RPMI7951 (cell line): ENCODE results near the gene TKTL2. TPM values are rescaled to one million over a fixed set of nuclear protein-coding genes. Genes with fewer than 3 reads are reported as not detected.

Experiments
- DNase-seq: peaks from one replicate; pipeline ENCODE4 v3.0.0-alpha.2; 2012; ENCODE audit warnings: low read depth
- total RNA-seq: library from RNA; depleted of rRNA; stranded (reverse); fragments of >200 nt; shearing (Covaris generic); gene quantifications from 2 replicates; pipeline ENCODE4 v1.2.3, GENCODE V29; 2014; rRNA removed

The TKTL2 gene, protein sequence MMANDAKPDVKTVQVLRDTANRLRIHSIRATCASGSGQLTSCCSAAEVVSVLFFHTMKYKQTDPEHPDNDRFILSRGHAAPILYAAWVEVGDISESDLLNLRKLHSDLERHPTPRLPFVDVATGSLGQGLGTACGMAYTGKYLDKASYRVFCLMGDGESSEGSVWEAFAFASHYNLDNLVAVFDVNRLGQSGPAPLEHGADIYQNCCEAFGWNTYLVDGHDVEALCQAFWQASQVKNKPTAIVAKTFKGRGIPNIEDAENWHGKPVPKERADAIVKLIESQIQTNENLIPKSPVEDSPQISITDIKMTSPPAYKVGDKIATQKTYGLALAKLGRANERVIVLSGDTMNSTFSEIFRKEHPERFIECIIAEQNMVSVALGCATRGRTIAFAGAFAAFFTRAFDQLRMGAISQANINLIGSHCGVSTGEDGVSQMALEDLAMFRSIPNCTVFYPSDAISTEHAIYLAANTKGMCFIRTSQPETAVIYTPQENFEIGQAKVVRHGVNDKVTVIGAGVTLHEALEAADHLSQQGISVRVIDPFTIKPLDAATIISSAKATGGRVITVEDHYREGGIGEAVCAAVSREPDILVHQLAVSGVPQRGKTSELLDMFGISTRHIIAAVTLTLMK
- total RNA-seq = not detected in 2 replicates

DNA sequence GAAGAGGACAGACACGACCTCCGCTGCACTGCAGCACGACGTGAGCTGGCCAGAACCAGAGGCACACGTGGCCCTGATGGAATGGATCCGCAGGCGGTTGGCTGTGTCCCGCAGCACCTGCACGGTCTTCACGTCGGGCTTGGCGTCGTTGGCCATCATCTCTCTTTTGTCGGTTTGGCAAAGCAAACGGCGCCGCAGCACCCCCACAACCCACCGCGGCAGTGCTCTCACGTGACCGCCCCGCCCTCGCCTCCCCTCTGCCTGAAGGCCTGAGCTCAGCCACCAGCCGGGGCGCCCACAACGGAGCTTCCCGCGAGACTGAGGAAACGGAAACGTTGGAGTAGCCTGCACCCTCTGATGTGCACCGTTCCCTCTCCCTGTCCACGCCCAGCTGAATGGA, at the start of gene TKTL2:
TKTL2 (minus strand) TSS at position 179 of the 400 bp plus-strand sequence; CDS start at position 159, 20 bp downstream.
- no peak for DNase-seq

DNA sequence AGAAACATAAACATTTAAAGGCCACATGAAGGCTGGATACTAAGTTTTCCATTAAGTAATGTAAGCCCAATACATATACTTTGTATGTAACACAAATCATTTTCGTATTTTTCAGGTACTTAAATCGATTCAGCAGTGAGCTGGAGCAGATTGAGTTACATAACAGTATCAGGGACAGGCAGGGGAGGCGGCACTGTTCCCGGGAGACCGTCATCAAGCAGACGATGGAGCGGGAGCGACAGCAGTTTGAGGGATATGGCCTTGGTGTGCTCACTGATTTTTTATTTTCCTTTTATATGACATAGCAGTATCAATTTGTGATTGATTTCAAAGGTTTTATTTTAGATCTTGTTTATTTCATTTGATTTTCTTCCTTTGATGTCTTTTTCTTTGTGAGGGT, 41.6 kb upstream of the TKTL2 start:
- no peak for DNase-seq

DNA sequence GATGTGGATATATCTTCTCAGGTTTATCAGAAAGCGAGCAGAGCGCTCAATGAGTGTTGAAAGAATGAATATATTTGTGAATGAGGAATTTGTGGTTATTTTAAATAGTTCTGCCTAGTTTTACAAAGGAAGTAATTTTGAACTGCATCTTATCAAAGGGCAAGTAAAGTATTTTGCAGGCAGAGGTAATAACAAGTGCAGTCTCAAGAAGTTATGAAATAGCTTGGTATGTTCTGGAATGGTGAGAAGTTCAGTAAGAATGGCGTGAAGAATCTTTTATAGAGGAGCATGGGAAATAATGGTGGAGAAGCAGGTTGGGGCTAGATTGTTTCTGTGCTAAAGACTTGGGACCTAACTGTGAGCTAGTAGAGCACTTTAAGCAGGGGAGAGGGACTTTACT, 31.8 kb upstream of the TKTL2 start:
- no peak for DNase-seq

DNA sequence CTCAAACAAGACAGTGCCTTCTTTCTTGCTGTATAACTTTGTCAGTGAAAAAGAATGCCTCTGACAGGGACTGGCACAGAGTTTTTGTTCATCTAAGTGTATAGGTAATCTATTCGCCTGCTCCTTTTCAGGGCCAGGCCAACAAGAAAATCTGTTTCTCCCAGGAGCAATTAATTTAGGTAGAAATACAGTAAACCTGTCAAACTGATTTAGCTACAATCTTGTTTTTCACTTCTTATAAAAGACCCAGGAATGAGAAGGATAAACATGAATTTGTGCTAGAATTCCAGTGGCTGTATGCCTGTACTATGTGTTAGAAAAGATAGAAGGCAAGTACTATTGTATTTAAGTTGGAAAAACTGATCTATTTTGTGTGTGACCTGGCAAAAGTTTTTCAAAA, 27.0 kb upstream of the TKTL2 start:
- no peak for DNase-seq

DNA sequence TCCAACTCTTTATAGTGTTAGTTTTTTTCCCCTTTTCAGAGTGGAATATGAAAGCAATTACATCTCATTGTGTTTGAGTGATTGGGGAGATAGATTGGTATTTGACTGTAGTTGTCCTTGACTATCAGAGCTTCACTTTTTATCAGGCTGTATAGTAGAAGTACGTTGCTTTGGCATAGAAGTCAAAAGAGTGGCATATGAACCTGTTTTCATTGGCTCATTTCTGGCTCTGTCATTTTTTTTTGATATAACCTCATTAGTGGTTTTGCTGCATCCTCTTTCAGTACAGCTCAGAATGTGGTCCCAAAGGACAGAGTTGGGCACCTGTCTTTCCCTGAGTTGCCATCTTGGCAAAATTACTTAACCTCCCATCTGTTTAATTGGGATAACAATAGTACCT, 22.3 kb upstream of the TKTL2 start:
- DNase-seq = no peak

DNA sequence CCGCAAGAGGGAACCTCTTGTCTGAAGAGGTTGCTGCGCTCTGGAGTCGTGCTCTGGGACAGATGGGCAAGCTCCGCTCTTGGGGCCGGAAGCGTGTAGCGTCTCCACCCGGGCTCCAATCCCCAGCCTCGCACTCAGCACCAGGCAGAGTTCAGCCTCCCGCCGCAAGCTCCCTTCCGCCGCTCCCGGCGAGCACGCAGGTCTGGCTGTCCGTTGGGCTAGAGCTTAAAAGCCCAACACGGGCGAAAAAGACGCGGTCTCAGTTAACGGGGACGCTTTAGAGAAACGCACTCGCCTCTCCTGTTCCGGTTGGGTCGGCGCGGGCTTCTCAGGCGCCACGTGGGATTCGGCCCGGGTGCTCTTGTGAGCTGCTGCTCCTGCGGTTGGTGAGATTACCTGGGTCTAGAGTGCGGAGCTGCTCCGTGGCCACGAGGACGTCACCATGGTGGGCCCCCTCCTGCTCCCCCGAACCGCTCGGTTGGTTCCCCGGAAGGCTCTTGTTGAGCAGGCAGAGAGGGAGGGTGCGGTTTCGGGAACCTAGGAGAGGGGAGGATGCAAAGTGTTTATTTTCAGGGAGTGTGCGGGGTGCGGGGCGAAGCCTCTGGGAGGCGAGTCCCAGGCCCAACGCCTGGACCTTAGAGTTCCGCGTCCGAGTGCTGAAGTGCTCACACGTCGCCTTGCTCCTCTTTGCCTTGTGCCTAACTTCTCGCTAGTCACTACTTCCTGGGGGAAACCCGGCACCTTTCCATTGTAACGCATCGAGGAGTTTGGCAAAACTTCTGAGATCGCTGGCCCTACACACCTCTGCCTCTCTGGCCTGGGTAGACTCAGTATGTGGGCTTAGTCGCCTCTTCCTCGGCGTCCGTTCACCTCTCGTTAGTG, 21.0 kb upstream of the TKTL2 start, which contains the start of gene TMA16:
TMA16 (plus strand) TSS at position 331 of the 882 bp plus-strand sequence; CDS start at position 443, 112 bp downstream.
- peak; percentile 92 for DNase-seq

DNA sequence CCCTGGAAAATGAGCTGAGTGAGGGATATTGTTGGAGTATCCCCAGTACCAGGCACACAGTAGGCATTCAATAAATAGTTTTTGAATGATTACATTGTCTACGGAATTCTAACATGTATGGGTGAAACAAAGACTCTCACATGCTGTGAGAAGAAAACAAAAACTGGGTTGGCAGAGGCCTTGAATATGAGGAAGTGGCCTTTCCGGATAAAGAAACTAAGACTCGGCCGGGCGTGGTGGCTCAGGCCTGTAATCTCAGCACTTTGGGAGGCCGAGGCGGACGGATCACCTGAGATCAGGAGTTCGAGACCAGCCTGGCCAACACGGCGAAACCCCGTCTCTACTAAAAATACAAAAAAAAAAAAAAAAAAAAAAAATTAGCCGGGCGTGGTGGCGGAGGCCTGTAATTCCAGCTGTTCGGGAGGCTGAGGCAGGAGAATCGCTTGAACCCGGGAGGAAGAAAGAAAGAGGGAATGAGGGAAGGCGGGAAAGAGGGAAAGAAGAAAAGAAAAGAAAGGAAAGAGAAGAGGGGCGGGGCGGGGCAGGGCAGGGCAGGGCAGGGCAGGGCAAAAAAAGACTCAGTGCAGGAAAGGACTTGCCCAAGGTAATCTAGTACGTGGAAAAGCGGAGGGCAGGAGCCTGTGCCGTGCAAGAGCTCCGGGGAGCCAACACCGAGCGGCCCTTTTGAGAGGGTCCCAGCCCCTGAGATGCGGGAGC, 20.2 kb upstream of the TKTL2 start:
- peak; percentile 12 for DNase-seq

DNA sequence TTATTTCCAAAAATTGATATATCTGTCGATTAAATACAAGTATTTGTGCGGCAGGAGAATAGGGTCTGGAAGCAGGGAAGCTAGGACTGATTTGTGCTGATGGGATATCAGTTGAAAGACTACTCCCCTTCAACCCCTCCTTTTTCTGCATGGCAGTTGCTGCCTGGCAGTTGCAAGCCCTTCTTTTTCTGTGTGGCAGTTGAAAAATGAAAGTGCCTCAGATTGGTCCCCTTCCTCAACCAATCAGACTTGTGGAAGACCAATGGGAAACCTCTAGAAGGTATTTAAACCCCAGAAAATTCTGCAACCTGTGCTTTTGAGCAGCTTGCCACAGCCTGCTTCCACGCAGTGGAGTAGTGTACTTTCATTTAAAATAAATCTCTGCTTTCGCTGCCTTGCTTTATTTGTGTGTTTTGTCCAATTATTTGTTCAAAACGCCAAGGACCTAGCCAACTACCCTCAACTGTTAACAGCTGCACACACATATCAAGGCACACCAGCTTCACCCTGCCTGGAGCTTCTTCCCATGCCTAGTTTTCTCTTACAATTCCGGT, 19.5 kb upstream of the TKTL2 start:
- peak; percentile 52 for DNase-seq

DNA sequence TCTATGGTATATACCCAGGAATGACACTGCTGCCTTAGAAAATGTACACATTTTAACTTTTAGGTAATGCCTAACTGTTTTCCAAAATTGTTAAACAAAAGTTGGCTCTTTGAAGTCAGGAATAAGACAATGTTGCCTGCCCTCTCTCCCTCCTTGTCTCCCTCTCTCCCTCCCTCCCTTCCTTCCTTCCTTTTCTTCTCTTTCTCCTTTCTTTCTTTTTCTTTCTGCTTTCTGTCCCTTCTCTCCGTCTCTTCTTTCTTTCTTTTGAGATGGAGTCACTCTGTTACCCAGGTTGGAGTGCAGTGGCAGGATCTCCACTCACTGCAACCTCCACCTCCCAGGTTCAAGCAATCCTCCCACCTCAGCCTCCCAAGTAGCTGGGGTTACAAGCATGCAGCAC, 16.4 kb upstream of the TKTL2 start:
- no peak for DNase-seq

DNA sequence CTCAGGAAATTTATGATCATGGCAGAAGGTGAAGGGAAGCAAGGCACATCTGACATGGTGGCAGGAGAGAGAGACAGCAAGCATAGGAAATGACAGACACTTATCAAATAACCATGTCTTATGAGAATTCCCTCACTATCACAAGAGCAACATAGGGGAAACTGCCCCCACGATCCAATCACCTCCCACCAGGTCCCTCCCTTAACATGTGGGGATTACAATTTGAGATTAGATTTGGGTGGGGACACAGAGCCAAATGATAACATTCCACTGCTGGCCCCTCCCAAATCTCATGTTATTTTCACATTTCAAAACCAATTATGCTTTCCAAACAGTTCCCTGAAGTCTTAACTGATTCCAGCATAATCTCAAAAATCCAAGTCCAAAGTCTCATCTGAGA, 12.8 kb upstream of the TKTL2 start:
- no peak for DNase-seq

DNA sequence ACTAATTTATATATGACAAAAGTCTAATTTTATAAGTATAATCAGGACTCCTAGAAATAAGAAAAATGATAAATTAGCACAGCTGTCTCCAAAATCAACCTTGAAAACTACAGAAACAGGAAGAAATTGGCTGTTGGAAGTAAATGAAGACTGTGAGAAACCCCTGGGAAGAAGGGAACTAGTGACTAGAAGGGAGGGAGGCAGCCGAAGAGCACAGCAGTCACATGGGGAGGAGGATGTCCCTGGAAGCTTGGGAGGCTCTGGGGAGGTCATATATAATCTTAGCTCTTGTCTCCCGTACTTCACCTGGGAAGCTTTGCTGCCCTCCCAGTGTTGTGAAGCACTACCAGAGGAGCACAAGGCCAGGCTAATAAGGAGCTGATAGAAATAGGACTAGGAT, 12.0 kb upstream of the TKTL2 start:
- no peak for DNase-seq

DNA sequence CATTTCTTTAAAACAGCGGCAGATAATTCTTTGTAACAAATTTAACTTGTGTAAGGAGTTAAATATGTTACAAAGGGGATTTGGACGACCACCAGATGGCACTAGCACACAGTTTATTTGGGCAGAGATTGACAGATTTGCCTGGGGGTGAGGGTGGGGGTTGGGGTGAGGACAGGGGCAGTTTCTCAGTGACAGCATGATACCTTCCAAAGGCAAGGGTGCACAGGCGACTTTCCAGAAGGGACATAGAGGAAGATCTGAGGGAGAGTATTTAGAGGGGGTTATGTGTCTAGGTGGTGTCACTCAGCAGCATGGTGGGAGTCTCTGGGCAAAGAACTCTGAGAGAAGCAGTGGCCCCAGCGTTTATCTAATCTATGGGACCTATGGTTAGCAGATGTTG, 11.4 kb upstream of the TKTL2 start:
- peak; percentile 39 for DNase-seq

DNA sequence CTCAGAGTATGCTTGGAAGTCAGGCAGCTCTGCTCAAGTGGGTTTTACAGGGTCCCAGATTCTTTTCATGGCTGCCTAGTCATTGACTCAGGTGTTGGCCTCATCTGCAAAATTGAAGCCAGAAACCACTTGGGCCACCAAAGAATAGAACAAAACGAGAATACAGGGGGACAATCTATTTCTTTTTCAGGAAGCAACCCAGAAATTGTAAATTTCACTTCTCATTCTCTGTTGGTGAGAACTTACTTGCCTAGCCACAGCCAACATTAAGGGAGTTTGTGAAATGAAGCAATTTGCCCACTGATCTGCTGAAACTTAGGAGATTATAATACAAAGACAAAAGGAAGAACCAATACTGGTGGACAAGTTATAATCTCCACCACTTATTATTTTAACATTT, 8.6 kb upstream of the TKTL2 start:
- DNase-seq = no peak

DNA sequence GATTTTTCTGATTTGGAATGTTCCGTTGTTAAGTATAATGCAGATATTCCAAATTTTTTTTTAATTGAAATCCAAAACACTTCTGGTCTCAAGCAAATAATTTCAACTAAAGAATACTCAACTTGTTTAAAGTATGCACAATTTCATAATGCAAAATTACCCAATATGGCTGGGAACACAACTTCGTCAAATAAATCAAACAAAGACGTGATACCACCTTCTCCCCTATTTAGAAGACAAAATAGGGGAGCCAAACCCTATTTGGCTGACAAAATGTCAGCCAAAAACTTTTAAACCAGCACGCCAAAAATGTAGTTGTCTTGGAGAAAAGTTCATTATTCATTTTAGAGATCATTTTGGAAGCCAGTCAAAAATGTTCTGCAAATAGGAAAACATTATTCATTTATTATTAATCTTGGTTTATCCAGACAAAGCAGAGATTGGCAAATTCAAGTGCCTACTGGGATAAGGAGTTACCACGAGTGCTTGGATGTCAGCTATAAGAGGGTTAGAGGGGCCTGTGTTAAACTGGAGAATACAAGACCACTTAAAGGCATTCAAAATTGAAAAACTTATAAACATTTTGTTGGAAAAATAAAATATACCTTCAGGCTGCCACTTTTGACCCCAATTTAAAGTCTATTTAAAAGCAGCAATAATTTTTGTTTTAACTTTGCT, 3.3 kb upstream of the TKTL2 start:
- no peak for DNase-seq

DNA sequence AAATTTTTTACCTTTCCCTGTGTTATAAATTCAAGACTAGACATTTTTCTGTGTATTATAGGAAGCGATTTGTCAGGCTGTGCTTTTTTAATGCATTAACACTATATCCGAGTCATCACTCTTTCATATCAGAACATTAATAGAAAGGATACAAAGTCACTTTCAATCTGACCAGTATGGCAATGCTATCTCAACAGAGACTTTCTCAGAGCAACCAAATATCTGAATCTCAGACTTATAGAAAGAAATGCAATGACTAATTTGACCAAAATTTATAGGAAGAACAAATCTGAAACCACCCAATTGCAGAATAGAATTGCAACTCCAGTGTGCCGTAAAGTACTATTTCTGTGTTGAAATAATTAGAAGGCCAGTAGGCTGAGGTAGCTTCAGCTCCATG, 473 bp upstream of the TKTL2 start:
- no peak for DNase-seq

DNA sequence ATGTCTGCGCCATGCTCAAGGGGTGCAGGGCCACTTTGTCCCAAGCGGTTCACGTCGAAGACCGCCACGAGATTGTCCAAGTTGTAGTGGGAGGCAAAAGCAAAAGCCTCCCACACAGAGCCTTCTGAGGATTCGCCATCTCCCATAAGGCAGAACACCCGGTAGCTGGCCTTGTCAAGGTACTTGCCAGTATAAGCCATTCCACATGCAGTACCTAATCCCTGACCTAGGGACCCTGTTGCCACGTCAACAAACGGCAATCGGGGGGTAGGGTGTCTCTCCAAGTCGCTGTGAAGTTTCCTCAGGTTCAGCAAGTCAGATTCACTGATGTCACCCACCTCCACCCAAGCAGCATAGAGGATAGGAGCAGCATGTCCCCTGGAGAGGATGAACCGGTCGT, 424 bp downstream of the TKTL2 start:
- DNase-seq = no peak

DNA sequence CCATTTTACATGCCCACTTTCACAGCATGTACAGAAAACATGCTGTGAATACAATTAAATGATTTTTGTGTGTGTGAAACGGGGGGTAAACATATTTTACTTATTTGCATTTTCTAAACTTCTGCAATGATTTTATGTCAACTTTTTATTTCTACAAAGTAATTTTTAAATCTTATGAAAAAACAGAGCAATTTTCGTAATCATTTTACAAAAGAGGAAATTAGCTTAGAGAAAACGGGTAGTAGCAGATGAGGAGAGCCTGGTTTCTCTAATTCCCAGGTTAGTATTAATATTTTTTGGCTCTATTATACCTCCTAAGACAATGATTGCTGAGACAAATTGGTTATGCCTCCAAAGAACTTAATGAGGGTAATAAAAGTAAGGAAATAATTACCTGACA, 3.2 kb downstream of the TKTL2 start:
- DNase-seq = no peak

DNA sequence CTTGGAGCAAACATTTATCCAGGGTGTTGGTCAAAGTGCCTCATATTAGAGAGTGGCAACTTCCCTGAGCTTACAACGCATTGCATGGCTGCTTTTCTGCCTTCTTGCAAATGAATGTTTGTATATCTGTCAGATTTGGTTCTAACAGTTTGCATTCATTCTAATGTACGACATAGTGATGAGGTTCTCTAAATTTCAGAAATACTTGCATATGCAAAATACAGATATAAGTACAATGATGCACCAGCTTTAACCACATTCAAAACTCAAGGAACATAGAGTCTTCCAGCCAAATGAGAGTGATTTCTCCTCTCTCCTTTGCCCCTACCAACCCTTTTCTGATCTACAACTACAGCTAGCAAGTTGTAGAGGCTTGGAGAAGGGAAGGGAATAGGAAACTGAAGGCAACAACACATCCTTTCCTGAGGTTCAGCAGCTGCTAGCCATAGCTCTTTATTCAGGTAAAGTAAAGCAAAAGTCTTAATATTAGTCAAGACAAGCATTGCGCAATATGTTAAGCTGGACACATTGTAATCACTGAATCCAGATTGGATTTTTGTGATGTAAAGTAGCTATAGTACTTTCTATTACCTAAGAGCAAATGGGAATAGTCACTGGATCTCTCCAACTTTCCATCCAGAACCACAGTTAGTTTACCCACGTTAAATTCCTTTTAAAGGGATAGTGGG, 6.3 kb downstream of the TKTL2 start:
- no peak for DNase-seq

DNA sequence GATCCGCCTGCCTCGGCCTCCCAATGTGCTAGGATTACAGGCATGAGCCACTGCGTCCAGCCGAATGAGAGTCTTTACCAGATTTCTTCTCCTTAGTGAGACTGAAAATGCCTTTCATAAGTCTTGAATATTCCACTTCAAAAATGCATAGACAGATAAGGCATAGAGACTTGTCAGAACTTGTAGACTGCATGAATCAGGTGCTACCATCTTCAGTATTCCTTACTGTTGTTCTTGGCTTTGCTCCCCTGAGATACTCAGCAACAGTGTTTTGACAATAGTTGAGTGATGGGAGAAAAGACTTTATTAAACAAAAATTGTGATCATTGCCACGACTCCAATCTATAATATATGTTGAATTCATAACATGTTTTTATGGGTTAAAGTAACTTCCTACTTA, 11.0 kb downstream of the TKTL2 start:
- DNase-seq = no peak

DNA sequence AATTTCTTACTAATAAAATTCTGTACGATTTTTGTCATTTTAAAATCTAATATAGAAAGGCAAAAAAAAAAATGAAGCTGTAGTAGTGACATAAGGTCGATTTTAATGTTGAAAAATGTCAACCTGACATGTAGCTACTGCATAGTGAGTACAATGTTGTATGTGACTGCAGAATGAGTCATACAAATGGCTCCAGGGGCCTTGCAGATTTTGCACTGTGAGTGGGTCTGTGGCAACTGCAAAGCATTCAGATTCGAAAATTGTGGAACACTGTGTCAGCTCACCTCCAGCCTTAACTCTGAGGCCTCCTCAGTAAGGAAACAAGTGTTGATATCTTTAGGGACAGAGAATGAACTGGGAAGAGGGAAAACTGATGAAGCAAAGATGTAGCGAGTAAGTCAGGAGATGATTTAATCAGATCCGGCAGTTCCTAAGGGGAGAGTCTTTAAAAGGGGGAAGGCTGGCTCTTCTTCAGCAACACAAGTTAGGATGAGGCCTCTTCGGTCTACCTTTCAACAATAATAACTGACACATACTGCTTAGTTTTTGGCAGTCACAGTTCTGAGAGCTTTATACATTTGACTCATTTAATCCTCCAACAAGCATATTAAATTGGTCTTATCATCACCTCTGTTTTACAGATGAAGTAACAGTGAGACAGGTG, 24.9 kb downstream of the TKTL2 start:
- DNase-seq = peak; percentile 73
